WTC11 (cell line): ENCODE results near the gene SPIRE1. TPM values are rescaled to one million over a fixed set of nuclear protein-coding genes. Genes with fewer than 3 reads are reported as not detected.

Experiments used
- ATAC-seq: fragments of 200-7000 bp; cut with Tn5 transposase; 2 replicates; pipeline ENCODE4 v1.10.0; 2021; ENCODE audit warnings: mild to moderate bottlenecking, moderate library complexity
- CTCF ChIA-PET: fragments of 300-600 bp; sonication (Branson Sonifier 250); formaldehyde crosslinking; loops from one replicate; lab custom pipeline; 2021; ENCODE audit warnings: antibody characterized with exemption; lab: Charles Lee
- POLR2A ChIA-PET: fragments of 350-600 bp; sonication (Branson Sonifier 250); formaldehyde crosslinking; loops from one replicate; lab custom pipeline; 2021; ENCODE audit warnings: antibody characterized with exemption; lab: Charles Lee
- DNase-seq: peaks from one replicate; pipeline ENCODE4 v3.0.0; 2021; ENCODE audit warnings: low spot score
- H3K27ac Mint-ChIP-seq: 2 replicates; pipeline ENCODE4 v1.8.0; 2021; ENCODE audit warnings: mixed read lengths
- H3K27me3 Mint-ChIP-seq: 2 replicates; pipeline ENCODE4 v1.8.0; 2021; ENCODE audit warnings: low read depth, mild to moderate bottlenecking, moderate library complexity, mixed read lengths
- H3K36me3 Mint-ChIP-seq: 2 replicates; pipeline ENCODE4 v1.8.0; 2021; ENCODE audit warnings: mixed read lengths
- H3K4me1 Mint-ChIP-seq: 2 replicates; pipeline ENCODE4 v1.8.0; 2022; ENCODE audit warnings: mixed read lengths
- H3K4me3 Mint-ChIP-seq: 2 replicates; pipeline ENCODE4 v1.8.0; 2021; ENCODE audit warnings: mild to moderate bottlenecking, moderate library complexity, mixed read lengths
- H3K9me3 Mint-ChIP-seq: 2 replicates; pipeline ENCODE4 v1.8.0; 2021; ENCODE audit warnings: mixed read lengths
- ARID4B ChIP-seq: sonication (generic); formaldehyde crosslinking; IDR thresholded peaks from 2 replicates; pipeline ENCODE4 v1.8.0; 2023; ENCODE audit warnings: missing genetic modification reagents, mild to moderate bottlenecking, borderline replicate concordance
- E2F5 ChIP-seq: sonication (generic); formaldehyde crosslinking; IDR thresholded peaks from 2 replicates; pipeline ENCODE4 v1.8.1; 2022; ENCODE audit warnings: mild to moderate bottlenecking, moderate library complexity, missing genetic modification reagents
- ELF4 ChIP-seq: sonication (generic); formaldehyde crosslinking; IDR thresholded peaks from 2 replicates; pipeline ENCODE4 v1.8.1; 2022; ENCODE audit warnings: low read depth, mild to moderate bottlenecking, moderate library complexity, missing genetic modification reagents
- FOXP1 ChIP-seq: sonication (generic); formaldehyde crosslinking; IDR thresholded peaks from 2 replicates; pipeline ENCODE4 v1.8.0; 2022; ENCODE audit warnings: missing genetic modification reagents, mild to moderate bottlenecking, moderate library complexity, borderline replicate concordance
- FOXP4 ChIP-seq: sonication (generic); formaldehyde crosslinking; IDR thresholded peaks from 2 replicates; pipeline ENCODE4 v1.8.0; 2022; ENCODE audit warnings: mild to moderate bottlenecking, missing genetic modification reagents
- IRF2 ChIP-seq: sonication (generic); formaldehyde crosslinking; IDR thresholded peaks from 2 replicates; pipeline ENCODE4 v1.8.0; 2022; ENCODE audit warnings: low read depth, missing genetic modification reagents, borderline replicate concordance
- JUN ChIP-seq: sonication (generic); formaldehyde crosslinking; IDR thresholded peaks from 2 replicates; pipeline ENCODE4 v1.8.0; 2023; ENCODE audit warnings: mild to moderate bottlenecking, missing genetic modification reagents
- NFATC4 ChIP-seq: fragments of 250-450 bp; sonication (Bioruptor Pico); IDR thresholded peaks from 2 replicates; pipeline ENCODE4 v1.9.0; 2021; ENCODE audit warnings: mild to moderate bottlenecking
- NR2C2 ChIP-seq: sonication (generic); formaldehyde crosslinking; IDR thresholded peaks from 2 replicates; pipeline ENCODE4 v1.8.0; 2022; ENCODE audit warnings: mild to moderate bottlenecking, missing genetic modification reagents
- PREB ChIP-seq: sonication (generic); formaldehyde crosslinking; IDR thresholded peaks from 2 replicates; pipeline ENCODE4 v1.8.1; 2022; ENCODE audit warnings: mild to moderate bottlenecking, missing genetic modification reagents, moderate library complexity, borderline replicate concordance
- SMAD3 ChIP-seq: sonication (generic); formaldehyde crosslinking; IDR thresholded peaks from 2 replicates; pipeline ENCODE4 v1.8.0; 2022; ENCODE audit warnings: missing genetic modification reagents, mild to moderate bottlenecking, borderline replicate concordance
- SP1 ChIP-seq: sonication (generic); formaldehyde crosslinking; conservative IDR thresholded peaks from 2 replicates; pipeline ENCODE4 v1.8.1; 2022; ENCODE audit warnings: missing genetic modification reagents
- TCF7 ChIP-seq: sonication (generic); formaldehyde crosslinking; IDR thresholded peaks from 2 replicates; pipeline ENCODE4 v1.8.0; 2022; ENCODE audit warnings: mild to moderate bottlenecking, low read depth, missing genetic modification reagents, moderate library complexity
- USF1 ChIP-seq: sonication (generic); formaldehyde crosslinking; IDR thresholded peaks from 2 replicates; pipeline ENCODE4 v1.8.0; 2022; ENCODE audit warnings: mild to moderate bottlenecking, missing genetic modification reagents
- USF2 ChIP-seq: sonication (generic); formaldehyde crosslinking; IDR thresholded peaks from 2 replicates; pipeline ENCODE4 v1.8.1; 2023; ENCODE audit warnings: mild to moderate bottlenecking, missing genetic modification reagents, moderate library complexity
- ZBTB21 ChIP-seq: sonication (generic); formaldehyde crosslinking; IDR thresholded peaks from 2 replicates; pipeline ENCODE4 v1.8.1; 2023; ENCODE audit warnings: mild to moderate bottlenecking, missing genetic modification reagents, borderline replicate concordance
- ZNF138 ChIP-seq: sonication (generic); formaldehyde crosslinking; conservative IDR thresholded peaks from 2 replicates; pipeline ENCODE4 v1.8.1; 2022; ENCODE audit warnings: mild to moderate bottlenecking, moderate library complexity, missing genetic modification reagents
- ZNF219 ChIP-seq: sonication (generic); formaldehyde crosslinking; IDR thresholded peaks from 2 replicates; pipeline ENCODE4 v1.8.0; 2023; ENCODE audit warnings: missing genetic modification reagents, mild to moderate bottlenecking, borderline replicate concordance
- ZNF416 ChIP-seq: fragments of 250-450 bp; sonication (Bioruptor Pico); IDR thresholded peaks from 2 replicates; pipeline ENCODE4 v1.9.0; 2021; ENCODE audit warnings: mild to moderate bottlenecking, inconsistent platforms
- ZNF423 ChIP-seq: fragments of 250-450 bp; sonication (Bioruptor Pico); IDR thresholded peaks from 2 replicates; pipeline ENCODE4 v2.1.2; 2022; ENCODE audit warnings: mild to moderate bottlenecking, moderate library complexity
- ZNF671 ChIP-seq: fragments of 250-450 bp; sonication (Bioruptor Pico); IDR thresholded peaks from 2 replicates; pipeline ENCODE4 v1.8.0; 2021; ENCODE audit warnings: mild to moderate bottlenecking
- total RNA-seq: library from RNA; stranded (reverse); gene quantifications from 3 replicates; pipeline ENCODE4 v1.2.3, GENCODE V29; 2021

Gene SPIRE1
- total RNA-seq, 1 experiment from 2014 or later, result 19.3 TPM

- TF ChIP-seq USF1 (CRISPR knock-in tag) (no peak), ZNF138 (CRISPR knock-in tag) (no peak)
- TF ChIP-seq, all 79 proteins: peak for 0
Observed at GRCh38 chr18:12468445-12468844, 189.5 kb downstream of the SPIRE1 start (continued).

GRCh38 chr18:12464731-12465130 lies 193.2 kb downstream of the SPIRE1 start:
- H3K27ac Mint-ChIP-seq, result peak overlapping the region; percentile 67
- H3K36me3 Mint-ChIP-seq, result peaks cover 3% of the 10 kb centered on the region; the same call in 1 of the 2 replicates
- no peaks in the 10 kb centered on the region for H3K4me1 Mint-ChIP-seq
- no peak for TF ChIP-seq ZBTB21 (CRISPR knock-in tag)
- no peak for TF ChIP-seq SMAD3
- no peak for TF ChIP-seq ZNF219 (CRISPR knock-in tag)
- no peak for TF ChIP-seq E2F5 (CRISPR knock-in tag)
- TF ChIP-seq ELF4, result no peak
- no peak for TF ChIP-seq ZNF423 (CRISPR knock-in tag)
- no peak for TF ChIP-seq PREB (CRISPR knock-in tag)
- no peak for TF ChIP-seq USF2 (CRISPR knock-in tag)
- no peak for TF ChIP-seq FOXP4 (CRISPR knock-in tag)
- no peak for TF ChIP-seq SP1 (CRISPR knock-in tag)
- no peak for TF ChIP-seq NFATC4
- no peak for TF ChIP-seq ARID4B (CRISPR knock-in tag)
- TF ChIP-seq IRF2, result no peak
- TF ChIP-seq NR2C2 (CRISPR knock-in tag), result no peak
- no peak for TF ChIP-seq ZNF671
- TF ChIP-seq TCF7, result no peak
- no peak for TF ChIP-seq ZNF416 (CRISPR knock-in tag)
- no peak for TF ChIP-seq FOXP1 (CRISPR knock-in tag)
- TF ChIP-seq JUN (CRISPR knock-in tag), result no peak
- no peaks in the 10 kb centered on the region for H3K9me3 Mint-ChIP-seq
- DNase-seq (no peak), ATAC-seq (no peak)
- H3K4me3 Mint-ChIP-seq, result no peak overlapping the region
- ChIA-PET CTCF (no interaction called here), POLR2A (no interaction called here)
- no peaks in the 10 kb centered on the region for H3K27me3 Mint-ChIP-seq
